Panc1 (cell line): ENCODE data around the gene RBMS1. TPM values are rescaled to one million over a fixed set of nuclear protein-coding genes. Genes with fewer than 3 reads are reported as not detected.

Experiments used
- ATAC-seq: fragments of 200-7000 bp; cut with Tn5 transposase; 2 replicates; pipeline ENCODE4 v1.9.1; 2020; ENCODE audit warnings: mild to moderate bottlenecking, moderate library complexity
- BruUV-seq: library from RNA; stranded (reverse); fragments of 400-500 nt; replicated peaks from 2 replicates; lab custom pipeline; 2021; lab: Mats Ljungman, UMichigan
- CTCF ChIA-PET: fragments of 300-600 bp; sonication (Branson Sonifier 250); formaldehyde crosslinking; loops from one replicate; lab custom pipeline; 2022; ENCODE audit warnings: antibody characterized with exemption; lab: Charles Lee
- POLR2A ChIA-PET: fragments of 300-600 bp; sonication (Branson Sonifier 250); formaldehyde crosslinking; loops from one replicate; lab custom pipeline; 2022; ENCODE audit warnings: antibody characterized with exemption; lab: Charles Lee
- DNase-seq: peaks from one replicate; pipeline ENCODE4 v3.0.0-alpha.2; 2010; ENCODE audit warnings: low read depth, low spot score
- H3K27ac ChIP-seq: 2 replicates; pipeline ENCODE4 v1.5.1; 2011; ENCODE audit warnings: mild to moderate bottlenecking, low read length, inconsistent platforms
- H3K27me3 ChIP-seq: fragments of 200-500 bp; sonication (Bioruptor generic); 2 replicates; pipeline ENCODE4 v1.6.0; 2014; ENCODE audit warnings: low read length, inconsistent platforms; ENCODE audit not compliant: control insufficient read depth, insufficient read depth
- H3K36me3 ChIP-seq: fragments of 200-500 bp; sonication (Bioruptor generic); 2 replicates; pipeline ENCODE4 v1.5.1; 2014; ENCODE audit warnings: inconsistent platforms, mild to moderate bottlenecking, low read length, moderate library complexity; ENCODE audit not compliant: control insufficient read depth, insufficient read depth
- H3K4me1 ChIP-seq: 2 replicates; pipeline ENCODE4 v1.5.1; 2011; ENCODE audit warnings: inconsistent platforms, mild to moderate bottlenecking, low read length, moderate library complexity; ENCODE audit not compliant: control insufficient read depth, insufficient read depth
- H3K4me3 ChIP-seq, 2 experiments: 2 replicates each; pipeline ENCODE4 v1.5.1; 2011 to 2012; ENCODE audit warnings: low read depth in 2 of 2, low read length in 2 of 2, mild to moderate bottlenecking in 2 of 2, inconsistent platforms in 1 of 2, moderate library complexity in 1 of 2
- H3K9me3 ChIP-seq: fragments of 200-500 bp; sonication (Bioruptor generic); 2 replicates; pipeline ENCODE4 v1.5.1; 2014; ENCODE audit warnings: low read depth, mild to moderate bottlenecking, inconsistent platforms, low read length, moderate library complexity; ENCODE audit not compliant: control insufficient read depth, insufficient read depth
- POLR2AphosphoS5 ChIP-seq: IDR thresholded peaks from 2 replicates; pipeline ENCODE4 v1.6.1; 2012; ENCODE audit warnings: mild to moderate bottlenecking, low read depth, low read length, moderate library complexity
- SIN3A ChIP-seq: IDR thresholded peaks from 2 replicates; pipeline ENCODE4 v1.6.1; 2012; ENCODE audit warnings: low read depth, mild to moderate bottlenecking, low read length, moderate library complexity, borderline replicate concordance; ENCODE audit not compliant: insufficient read depth
- TCF7L2 ChIP-seq: IDR thresholded peaks from 2 replicates; pipeline ENCODE4 v1.6.1; 2011; ENCODE audit warnings: mild to moderate bottlenecking, low read depth, low read length, inconsistent platforms
- in situ Hi-C: cut with HindIII; loops from 2 replicates; pipeline ENCODE4 v1.10.0; 2016; ENCODE audit warnings: low sequenced_read_pairs, low pct_unique_long_range_greater_than_20kb
- intact Hi-C: fragments of 100-400 bp; cut with micrococcal nuclease; formaldehyde crosslinking; loops from one replicate; pipeline ENCODE4 v1.10.0; 2022; ENCODE audit not compliant: unreplicated experiment
- total RNA-seq: library from RNA; stranded (reverse); gene quantifications from one replicate; pipeline ENCODE4 v1.2.1, GENCODE V29; 2021; ENCODE audit not compliant: unreplicated experiment
- TF ChIP-seq, protein P1 (sequence below), 2 experiments: IDR thresholded peaks; 2 replicates each; pipeline ENCODE4 v1.6.1; 2011 to 2012; ENCODE audit warnings: low read depth in 2 of 2, control low read depth in 1 of 2, low read length in 1 of 2, mild to moderate bottlenecking in 1 of 2, moderate library complexity in 1 of 2; ENCODE audit not compliant: insufficient read depth in 1 of 2
- TF ChIP-seq, protein P2 (sequence below): fragments of 450-650 bp; IDR thresholded peaks from 2 replicates; pipeline ENCODE4 v1.5.1; 2017; ENCODE audit warnings: mild to moderate bottlenecking

The RBMS1 gene
- total RNA-seq, 1 experiment from 2014 or later, result 67.0 TPM

DNA sequence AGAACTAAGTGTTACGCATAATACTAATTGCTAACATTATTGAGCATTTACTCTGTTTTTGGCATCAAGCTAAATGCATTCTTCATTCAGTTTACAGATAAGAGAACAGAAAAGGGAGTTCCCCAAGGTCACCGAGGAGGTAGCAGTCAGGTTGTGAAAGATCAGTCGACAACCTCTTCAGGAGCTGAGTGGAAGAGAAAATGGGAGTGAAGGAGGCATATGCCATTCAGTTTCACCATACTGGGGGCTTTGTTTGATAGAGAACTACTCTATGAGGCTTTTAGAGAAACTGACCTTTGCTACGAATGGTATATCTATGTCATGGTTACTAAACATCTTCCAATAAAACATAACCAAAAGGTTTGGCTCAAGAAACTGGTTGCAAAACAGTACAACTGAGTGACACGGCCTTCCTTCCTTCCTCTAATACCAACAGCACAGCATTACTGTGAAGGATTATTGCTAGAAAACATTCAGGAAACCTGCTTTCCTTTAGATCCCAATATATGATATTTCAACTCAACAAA is 112.1 kb downstream of the RBMS1 start:
- no peaks in the 10 kb centered on the region for H3K36me3 ChIP-seq
- no TSS peak for BruUV-seq
- no peaks in the 10 kb centered on the region for H3K9me3 ChIP-seq
- in situ Hi-C loops, result no loop called here
- CTCF ChIA-PET, result no interaction called here
- no peaks in the 10 kb centered on the region for H3K27me3 ChIP-seq
- no peak overlapping the region for H3K4me3 ChIP-seq
- intact Hi-C loops, result no loop called here
- POLR2A ChIA-PET, result no interaction called here
- TF ChIP-seq SIN3A (no peak), POLR2AphosphoS5 (no peak), TCF7L2 (no peak)
- TF ChIP-seq, protein P1, sequence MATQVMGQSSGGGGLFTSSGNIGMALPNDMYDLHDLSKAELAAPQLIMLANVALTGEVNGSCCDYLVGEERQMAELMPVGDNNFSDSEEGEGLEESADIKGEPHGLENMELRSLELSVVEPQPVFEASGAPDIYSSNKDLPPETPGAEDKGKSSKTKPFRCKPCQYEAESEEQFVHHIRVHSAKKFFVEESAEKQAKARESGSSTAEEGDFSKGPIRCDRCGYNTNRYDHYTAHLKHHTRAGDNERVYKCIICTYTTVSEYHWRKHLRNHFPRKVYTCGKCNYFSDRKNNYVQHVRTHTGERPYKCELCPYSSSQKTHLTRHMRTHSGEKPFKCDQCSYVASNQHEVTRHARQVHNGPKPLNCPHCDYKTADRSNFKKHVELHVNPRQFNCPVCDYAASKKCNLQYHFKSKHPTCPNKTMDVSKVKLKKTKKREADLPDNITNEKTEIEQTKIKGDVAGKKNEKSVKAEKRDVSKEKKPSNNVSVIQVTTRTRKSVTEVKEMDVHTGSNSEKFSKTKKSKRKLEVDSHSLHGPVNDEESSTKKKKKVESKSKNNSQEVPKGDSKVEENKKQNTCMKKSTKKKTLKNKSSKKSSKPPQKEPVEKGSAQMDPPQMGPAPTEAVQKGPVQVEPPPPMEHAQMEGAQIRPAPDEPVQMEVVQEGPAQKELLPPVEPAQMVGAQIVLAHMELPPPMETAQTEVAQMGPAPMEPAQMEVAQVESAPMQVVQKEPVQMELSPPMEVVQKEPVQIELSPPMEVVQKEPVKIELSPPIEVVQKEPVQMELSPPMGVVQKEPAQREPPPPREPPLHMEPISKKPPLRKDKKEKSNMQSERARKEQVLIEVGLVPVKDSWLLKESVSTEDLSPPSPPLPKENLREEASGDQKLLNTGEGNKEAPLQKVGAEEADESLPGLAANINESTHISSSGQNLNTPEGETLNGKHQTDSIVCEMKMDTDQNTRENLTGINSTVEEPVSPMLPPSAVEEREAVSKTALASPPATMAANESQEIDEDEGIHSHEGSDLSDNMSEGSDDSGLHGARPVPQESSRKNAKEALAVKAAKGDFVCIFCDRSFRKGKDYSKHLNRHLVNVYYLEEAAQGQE (IDR thresholded peaks at IDR 0.05; ENCODE audit: insufficient read depth in 1 of 2, low read depth in 2 of 2, low read length in 1 of 2), result no peak
- TF ChIP-seq, protein P2, sequence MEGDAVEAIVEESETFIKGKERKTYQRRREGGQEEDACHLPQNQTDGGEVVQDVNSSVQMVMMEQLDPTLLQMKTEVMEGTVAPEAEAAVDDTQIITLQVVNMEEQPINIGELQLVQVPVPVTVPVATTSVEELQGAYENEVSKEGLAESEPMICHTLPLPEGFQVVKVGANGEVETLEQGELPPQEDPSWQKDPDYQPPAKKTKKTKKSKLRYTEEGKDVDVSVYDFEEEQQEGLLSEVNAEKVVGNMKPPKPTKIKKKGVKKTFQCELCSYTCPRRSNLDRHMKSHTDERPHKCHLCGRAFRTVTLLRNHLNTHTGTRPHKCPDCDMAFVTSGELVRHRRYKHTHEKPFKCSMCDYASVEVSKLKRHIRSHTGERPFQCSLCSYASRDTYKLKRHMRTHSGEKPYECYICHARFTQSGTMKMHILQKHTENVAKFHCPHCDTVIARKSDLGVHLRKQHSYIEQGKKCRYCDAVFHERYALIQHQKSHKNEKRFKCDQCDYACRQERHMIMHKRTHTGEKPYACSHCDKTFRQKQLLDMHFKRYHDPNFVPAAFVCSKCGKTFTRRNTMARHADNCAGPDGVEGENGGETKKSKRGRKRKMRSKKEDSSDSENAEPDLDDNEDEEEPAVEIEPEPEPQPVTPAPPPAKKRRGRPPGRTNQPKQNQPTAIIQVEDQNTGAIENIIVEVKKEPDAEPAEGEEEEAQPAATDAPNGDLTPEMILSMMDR, result no peak
- DNase-seq (no peak), ATAC-seq (no peak)
- H3K27ac ChIP-seq, result no peak overlapping the region
- 0 out of 2 replicates have a peak, but pooled peaks cover 2% of the 10 kb centered on the region for H3K4me1 ChIP-seq

DNA sequence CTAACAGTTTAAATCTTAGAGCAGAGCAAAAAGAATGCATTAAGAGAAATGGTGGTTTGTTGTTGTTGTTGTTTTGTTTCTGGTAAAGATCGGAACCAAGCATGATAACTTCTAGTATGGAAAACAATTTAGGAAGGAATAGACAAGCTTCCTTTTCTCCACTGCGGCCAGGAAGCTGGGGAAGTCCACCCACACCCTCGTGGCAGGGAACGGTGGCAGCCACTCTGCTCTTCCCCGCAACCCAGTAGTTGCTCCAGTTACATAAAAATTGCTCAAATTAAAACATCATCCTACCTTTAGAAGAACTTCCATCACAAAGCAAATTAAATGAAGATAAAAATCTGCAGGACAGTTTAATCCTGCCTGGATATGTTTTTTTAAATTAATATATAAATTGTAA is 113.0 kb downstream of the RBMS1 start:
- TF ChIP-seq, protein P2, result no peak
- ATAC-seq (no peak), DNase-seq (no peak)
- no peaks in the 10 kb centered on the region for H3K36me3 ChIP-seq
- no peaks in the 10 kb centered on the region for H3K27me3 ChIP-seq
- H3K9me3 ChIP-seq, result no peaks in the 10 kb centered on the region
- in situ Hi-C loops (no loop called here), intact Hi-C loops (no loop called here)
- no TSS peak for BruUV-seq
- 0 out of 2 replicates have a peak, but pooled peaks cover 2% of the 10 kb centered on the region for H3K4me1 ChIP-seq
- no peak overlapping the region for H3K4me3 ChIP-seq
- ChIA-PET POLR2A (no interaction called here), CTCF (no interaction called here)
- no peak overlapping the region for H3K27ac ChIP-seq
